HG03457 (cell line): Measurements from ENCODE around the gene CD7.

Experiments
- ATAC-seq: cut with Tn5 transposase; IDR thresholded peaks from one replicate; pipeline ENCODE4 v1.9.1; 2021; ENCODE audit warnings: moderate number of reproducible peaks; ENCODE audit not compliant: unreplicated experiment

Gene CD7

DNA sequence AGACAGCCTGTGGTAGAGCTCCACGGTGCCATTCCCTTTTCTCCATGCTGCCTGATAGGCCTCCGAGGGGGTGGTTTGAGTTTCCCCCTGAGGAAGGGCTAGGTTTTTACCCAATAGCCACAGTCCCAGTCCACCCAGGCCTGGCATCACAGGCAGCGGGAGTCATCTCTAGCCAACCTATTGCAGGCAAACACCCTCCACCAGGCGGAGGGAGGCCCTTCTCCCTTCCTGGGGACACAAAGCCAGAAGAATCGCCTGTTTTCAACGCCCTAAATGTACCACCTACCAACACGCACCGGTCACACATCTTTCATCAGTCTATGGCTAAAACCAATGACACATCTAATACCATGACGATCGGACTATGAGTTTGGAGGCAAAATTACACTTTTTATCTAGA, 51.3 kb downstream of the CD7 start:
- ATAC-seq, result no peak
